ENCODE data around the gene APRT. TPM values are rescaled to one million over a fixed set of nuclear protein-coding genes. Genes with fewer than 3 reads are reported as not detected.
A peak's percentile ranks its signal among the peaks of the same experiment; 100 is the strongest.

The APRT gene
- total and polyA plus RNA-seq, 8 donors: 38.8 to 88.2 (median 68.4) TPM

- WGBS, 2 donors: 37 to 51% methylated on average over 28 to 30 of the region's 30 CpGs
- FAIRE-seq (no peak), ATAC-seq (peak; percentile 39 to 60 (median 47)), DNase-seq (peak in 4 of 6 donors; percentile 51 to 80 (median 66))
- TF ChIP-seq CTCF (IDR thresholded peaks at IDR 0.05): no peak
- H3K9me3 ChIP-seq: no peaks in the 10 kb centered on the region
- peak overlapping the region; percentile 78 to 85 (median 80) for H3K27ac ChIP-seq
- no peaks in the 10 kb centered on the region for H3K27me3 ChIP-seq
- no peaks in the 10 kb centered on the region for H3K36me3 ChIP-seq
- peaks cover 0 to 6% (median 0%) of the 10 kb centered on the region in 3 donors for H3K4me1 ChIP-seq
- peak overlapping the region in 2 of 4 donors; percentile 2 to 5 for H3K4me3 ChIP-seq
- intact Hi-C loops (cut with DNase I): no loop called here
Observed at GRCh38 chr16:88769617-88770460, 41.9 kb downstream of the APRT start.

GRCh38 chr16:88768071-88768783 lies 43.5 kb downstream of the APRT start:
- DNase-seq (peak in 4 of 6 donors; percentile 40 to 84 (median 68)), ATAC-seq (peak in 2 of 4 donors; percentile 6 to 14), FAIRE-seq (no peak)
- Histone ChIP-seq H3K36me3 (no peaks in the 10 kb centered on the region), H3K27ac (peak overlapping the region; percentile 25 to 78 (median 56)), H3K27me3 (no peaks in the 10 kb centered on the region), H3K9me3 (no peaks in the 10 kb centered on the region), H3K4me3 (no peak overlapping the region), H3K4me1 (peaks cover 0 to 6% (median 0%) of the 10 kb centered on the region in 3 donors)
- 46 to 61% methylated on average over 24 of the region's 24 CpGs for WGBS, 2 donors
- TF ChIP-seq CTCF (IDR thresholded peaks at IDR 0.05): no peak
- intact Hi-C loops (cut with DNase I): no loop called here

DNA sequence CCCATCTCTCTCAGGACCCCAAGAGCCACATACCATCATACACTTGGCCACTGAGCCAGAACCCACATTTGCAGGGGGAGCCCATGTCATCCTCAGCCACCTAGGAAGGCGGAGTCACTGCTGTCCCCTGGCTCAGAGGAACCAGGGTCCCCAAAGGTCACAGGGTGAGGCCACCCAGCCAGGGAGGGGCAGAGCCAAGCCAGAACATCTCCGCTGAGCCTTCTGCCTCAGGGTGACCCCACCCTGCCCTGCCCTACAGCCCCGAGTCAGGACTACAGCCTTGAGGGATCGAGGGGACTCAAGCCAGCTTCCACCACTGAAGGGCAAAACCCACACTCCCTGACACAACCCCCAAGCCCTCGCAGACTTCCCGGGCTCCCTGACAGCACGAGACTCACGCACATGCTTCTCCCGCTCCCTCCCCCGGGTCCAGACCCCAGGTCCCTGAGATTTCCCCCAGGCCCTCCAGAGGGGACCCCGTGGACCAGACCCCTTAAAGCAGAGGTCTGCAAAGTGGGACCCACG lies 44.1 kb downstream of the APRT start:
- H3K27me3 ChIP-seq: no peaks in the 10 kb centered on the region
- no peak for TF ChIP-seq CTCF (IDR thresholded peaks at IDR 0.05)
- intact Hi-C loops (cut with DNase I): no loop called here
- WGBS, 2 donors: 62 to 80% methylated on average over 11 to 12 of the region's 12 CpGs
- H3K27ac ChIP-seq: peak overlapping the region; percentile 25 to 78 (median 56)
- H3K4me3 ChIP-seq: no peak overlapping the region
- DNase-seq (peak in 1 of 6 donors; percentile 35), FAIRE-seq (no peak), ATAC-seq (no peak)
- no peaks in the 10 kb centered on the region for H3K9me3 ChIP-seq
- H3K4me1 ChIP-seq: peaks cover 0 to 6% (median 0%) of the 10 kb centered on the region in 3 donors
- no peaks in the 10 kb centered on the region for H3K36me3 ChIP-seq

- ATAC-seq: no peak
- 69 to 70% methylated on average over 11 of the region's 11 CpGs for WGBS, 2 donors
- no peak for FAIRE-seq
- no peak for DNase-seq
- Histone ChIP-seq H3K27me3 (no peaks in the 10 kb centered on the region), H3K4me3 (no peak overlapping the region), H3K36me3 (no peaks in the 10 kb centered on the region), H3K9me3 (no peaks in the 10 kb centered on the region), H3K27ac (peak overlapping the region in 1 of 4 donors; percentile 35), H3K4me1 (peaks cover 0 to 6% (median 0%) of the 10 kb centered on the region in 3 donors)
- TF ChIP-seq CTCF (IDR thresholded peaks at IDR 0.05): no peak
- intact Hi-C loops (cut with DNase I): no loop called here
Observed at GRCh38 chr16:88766975-88767374, 44.8 kb downstream of the APRT start.
